GM19467 (cell line): ENCODE results near the gene UBAP1L.
A peak's percentile ranks its signal among the peaks of the same experiment; 100 is the strongest.

Experiments used
- ATAC-seq: cut with Tn5 transposase; IDR thresholded peaks from one replicate; pipeline ENCODE4 v1.9.1; 2021; ENCODE audit warnings: mild to moderate bottlenecking, moderate library complexity; ENCODE audit not compliant: unreplicated experiment

Gene UBAP1L

DNA sequence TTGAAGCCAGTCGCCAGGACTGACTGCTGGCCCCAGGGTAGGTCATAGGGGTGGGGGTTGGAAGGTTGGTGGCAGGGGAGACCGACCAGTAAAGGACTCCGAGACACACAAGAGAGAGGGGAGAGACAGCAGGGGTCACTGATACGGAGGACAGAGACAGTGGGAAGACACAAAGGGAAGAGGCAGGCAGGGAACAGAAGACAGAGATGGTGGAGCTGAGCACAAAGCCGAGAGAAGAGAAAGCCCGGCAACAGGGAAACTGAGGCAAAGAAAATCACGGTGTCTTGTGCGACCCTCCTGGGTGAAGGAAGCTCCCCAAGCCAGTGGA, 47.7 kb downstream of the UBAP1L start:
- no peak for ATAC-seq

DNA sequence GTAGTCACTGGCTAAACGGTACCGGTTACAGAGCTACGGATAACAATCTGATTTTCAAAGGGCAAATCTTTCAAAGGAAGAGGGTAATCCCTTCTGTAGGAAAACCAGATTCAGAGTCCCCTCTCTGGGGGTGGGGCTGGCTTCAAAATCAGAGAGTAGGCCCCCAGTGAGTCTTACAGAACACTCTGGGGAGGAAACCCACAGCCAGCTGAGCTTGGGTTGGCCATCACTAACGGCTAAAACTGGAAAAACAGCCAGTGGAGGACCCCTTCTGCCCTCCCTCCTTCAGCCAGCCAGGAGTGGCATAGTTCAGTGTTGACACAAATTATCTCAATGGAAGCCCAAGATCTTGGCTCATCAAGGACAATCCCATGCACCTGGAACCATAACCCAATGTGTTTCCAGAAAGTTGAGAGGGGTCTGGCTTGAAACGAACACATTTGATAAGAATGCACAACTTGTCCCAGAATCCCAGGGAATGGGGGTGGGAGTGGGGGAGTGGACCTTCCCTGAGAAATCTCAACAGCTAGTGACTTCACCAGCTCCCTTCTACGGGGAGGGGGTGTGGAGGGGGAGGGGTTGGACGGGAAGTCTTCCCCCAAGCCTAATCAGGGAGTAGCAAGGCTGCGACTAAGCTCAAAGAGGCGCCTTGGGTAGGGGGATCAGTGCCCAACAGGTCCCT, 48.2 kb downstream of the UBAP1L start:
- no peak for ATAC-seq

DNA sequence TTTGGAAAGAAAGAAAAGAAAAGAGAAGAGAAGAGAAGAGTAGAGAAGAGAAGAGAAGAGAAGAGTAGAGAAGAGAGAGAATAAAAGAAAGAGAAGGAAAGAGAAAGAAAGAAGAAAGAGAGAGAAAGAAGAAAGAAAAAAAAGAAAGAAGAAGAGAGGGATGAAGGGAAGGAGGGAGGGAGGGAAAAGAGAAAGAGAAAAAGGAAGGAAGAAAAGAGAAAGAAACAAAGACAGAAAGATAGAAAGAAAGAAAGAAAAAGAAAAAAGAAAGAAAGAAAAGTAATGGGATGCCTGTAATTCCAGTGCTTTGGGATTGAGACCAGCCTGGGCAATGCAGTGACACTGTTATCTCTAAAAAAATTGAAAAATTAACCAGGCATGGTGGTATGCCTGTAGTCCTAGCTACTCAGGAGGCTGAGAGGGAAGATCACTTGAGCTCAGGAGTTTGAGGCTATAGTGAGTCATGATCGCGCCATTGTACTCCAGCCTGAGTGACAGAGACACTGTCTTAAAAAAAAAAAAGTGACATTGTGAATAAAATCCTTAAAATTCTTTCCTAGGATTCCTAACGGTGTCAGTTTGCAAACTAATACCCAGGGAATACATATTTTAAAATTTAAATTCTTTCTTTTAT, 48.9 kb downstream of the UBAP1L start:
- no peak for ATAC-seq

DNA sequence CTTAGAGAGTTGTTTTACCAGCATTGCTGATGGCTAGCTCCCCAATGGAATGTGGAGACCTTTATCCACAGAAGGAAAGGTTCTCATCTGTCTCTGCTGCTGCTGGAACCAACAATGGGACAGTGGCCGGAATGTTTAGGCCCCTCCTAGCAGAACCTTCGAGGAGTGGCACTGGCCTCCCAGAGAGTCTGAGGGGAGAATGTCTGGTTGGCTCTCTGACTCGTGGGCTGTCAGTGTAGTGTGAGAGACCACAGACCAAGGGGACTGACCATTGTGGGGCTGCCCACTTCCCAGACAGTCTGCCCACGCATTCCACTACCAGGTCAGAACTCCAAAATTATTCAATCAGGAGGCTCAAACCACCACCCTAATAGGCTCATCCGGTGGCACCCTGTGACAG, 52.3 kb downstream of the UBAP1L start:
- no peak for ATAC-seq

DNA sequence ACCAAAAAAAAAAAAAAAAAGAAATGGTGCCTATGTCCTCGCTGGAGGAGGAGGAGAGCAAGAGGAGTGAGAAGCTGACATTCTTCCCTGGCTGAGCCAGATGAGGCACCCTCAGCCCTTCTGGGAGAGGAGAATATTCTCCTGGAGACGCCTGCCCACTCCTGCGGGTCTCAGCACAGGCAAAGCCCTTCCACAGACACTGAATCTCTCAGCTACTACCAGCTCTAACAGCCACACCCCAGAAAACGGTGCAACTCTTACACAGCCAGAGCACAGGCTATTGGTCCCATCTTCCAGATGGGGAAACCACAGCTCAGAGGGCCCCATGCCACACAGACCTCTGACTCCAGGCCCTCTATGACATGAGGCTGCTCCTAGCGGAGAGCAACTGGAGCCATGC, 52.9 kb downstream of the UBAP1L start:
- ATAC-seq = no peak

- ATAC-seq = no peak
Measured at GRCh38 chr15:65060641-65061397, 54.2 kb downstream of the UBAP1L start.

DNA sequence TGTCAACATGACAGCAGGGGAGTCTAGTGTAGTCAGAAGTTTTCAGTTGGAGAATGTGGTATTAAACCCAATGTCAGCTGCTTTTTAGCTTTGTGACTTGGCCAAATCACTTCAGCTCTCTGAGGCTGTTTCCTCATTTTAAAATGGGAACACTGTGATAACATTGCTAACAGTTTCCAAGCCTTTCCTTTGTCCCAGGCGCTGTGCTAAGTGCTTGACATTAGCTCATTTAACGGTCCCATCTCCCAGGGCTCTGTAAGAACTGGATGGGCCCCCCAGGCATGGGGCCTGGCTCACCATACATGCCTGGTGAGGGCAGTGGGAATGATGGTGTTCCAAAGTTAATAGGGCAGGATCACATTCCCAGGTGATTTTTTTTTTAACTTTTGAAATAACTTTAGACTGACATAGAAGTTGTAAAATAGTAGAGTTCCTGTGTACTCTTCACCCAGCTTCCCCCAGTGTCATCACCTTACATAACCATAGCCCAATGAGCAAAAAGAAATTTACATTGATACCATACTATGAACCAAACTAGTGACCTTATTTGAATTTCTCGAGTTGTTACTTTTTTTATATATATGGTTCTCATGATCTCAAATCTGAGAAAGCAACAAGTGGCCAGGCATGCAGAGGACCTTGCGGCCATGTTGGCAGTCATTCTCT, 54.9 kb downstream of the UBAP1L start:
- no peak for ATAC-seq

DNA sequence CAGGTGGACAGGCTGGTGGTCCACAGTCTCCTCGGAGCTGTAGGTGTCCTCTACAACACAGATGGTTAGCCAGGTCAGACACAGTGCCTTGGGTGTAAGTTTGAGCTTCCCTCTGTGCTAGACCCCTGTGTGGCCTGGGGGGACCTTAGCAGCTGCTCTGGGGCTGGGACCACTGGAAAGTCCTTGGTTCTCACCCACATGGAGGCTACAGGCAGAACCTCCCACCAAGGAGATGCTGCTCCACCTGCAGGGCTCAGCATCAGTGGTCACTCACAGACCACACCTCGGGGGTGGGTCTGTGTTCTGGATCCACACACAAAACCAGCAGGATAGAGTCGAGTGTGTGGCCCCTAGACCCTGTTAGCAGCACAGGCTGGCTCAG, 55.6 kb downstream of the UBAP1L start:
- ATAC-seq = no peak

GRCh38 chr15:65058394-65059368, 56.3 kb downstream of the UBAP1L start:
- ATAC-seq = no peak

- ATAC-seq = no peak
Measured at GRCh38 chr15:65057549-65057940, 57.5 kb downstream of the UBAP1L start.

DNA sequence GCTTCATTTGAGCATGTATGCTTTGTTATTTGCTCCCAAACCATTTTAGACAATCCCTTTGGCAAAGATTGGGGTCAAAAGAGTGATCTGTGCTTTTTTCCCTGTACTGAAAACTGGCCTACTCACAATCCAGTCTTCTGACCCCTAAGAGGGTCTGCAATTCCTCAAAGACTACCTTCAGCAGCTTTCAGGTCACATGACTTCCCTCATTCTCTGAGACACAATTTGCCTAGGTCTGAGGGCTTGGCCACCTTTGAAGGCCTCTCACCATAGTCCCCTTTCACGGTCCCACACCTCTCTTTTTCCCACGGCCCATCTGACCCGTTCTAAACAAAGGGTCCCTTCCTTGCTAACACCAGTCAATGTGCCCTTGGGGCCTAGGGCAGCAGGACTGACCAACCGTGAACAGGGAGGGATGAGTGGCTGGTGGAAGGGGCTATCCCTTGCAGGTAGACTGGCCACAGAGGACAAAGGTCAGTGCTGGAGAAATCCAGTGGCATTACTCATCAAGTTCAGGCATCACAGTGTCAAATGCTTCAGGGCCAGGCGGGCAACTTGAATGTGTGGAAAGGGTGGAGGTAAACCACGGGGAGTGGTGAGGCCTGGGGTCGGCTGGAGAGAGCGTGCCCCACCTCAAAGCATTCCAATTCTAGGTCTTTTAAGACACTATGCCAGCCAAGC, 58.0 kb downstream of the UBAP1L start:
- ATAC-seq = no peak

DNA sequence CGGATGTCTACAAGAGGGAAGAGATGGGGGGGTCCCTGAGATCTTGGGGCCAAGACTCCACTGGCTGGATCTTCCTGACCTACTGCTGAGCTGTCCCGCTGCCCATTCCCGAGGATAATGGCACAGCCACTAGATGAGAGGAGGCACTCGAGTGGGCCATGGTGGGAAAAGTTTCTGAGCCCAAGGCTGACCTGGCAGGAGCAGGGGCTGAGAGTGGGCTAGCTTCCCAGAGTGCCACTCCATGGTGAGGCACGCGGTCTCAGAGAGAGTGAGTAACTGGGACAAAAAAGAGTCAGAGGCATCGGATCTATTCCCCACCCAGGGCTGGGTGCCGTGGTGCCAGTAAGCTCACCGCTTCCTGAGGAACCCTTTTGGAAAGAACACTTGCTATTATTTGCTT, 58.9 kb downstream of the UBAP1L start:
- ATAC-seq = no peak

GRCh38 chr15:65055201-65055870, 59.7 kb downstream of the UBAP1L start:
- ATAC-seq = no peak

DNA sequence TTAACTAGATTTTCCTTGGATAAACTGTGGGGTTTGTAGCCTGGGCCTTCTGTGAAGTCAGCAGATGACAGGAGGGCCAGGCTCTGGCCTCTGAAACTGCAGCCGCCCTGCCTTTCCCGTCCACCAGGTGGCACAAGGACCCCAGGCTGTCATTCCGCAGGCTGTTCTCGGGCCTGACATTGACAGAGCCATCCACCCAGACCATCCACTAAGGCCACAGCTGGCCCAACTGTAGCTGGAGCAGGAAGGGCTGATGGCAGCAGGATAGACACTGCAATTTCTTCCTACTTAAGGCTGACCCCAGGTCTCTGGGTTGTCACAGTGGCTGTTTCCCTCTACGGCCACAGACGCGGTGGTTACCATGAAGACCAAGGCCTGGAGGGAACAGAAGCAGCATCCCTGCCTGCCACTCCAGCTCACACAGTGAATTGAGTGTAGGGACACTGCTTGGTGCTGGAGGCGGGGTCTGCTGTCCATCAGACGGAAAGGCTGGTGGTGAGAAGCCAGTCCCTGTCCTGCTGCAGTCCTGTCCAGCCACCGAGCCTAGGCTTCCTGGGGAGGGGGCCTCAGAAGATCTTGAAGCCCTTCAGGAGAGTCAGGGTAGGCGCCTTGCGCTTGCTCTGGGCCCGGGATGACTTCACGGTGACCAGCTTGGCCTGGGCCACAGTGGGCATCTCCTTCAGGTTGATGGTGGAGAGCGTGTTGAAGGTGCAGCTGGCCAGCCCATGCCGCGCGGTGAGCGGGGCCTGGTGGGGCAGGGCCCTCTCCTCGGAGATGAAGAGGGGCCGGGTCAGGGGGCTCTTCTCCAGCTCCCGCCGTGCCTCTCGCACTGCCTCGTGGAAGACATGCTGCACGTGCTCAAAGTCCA, 60.4 kb downstream of the UBAP1L start:
- no peak for ATAC-seq

- ATAC-seq = no peak
Measured at GRCh38 chr15:65052956-65053355, 62.0 kb downstream of the UBAP1L start.

- no peak for ATAC-seq
Measured at GRCh38 chr15:65051266-65051665, 63.7 kb downstream of the UBAP1L start.

DNA sequence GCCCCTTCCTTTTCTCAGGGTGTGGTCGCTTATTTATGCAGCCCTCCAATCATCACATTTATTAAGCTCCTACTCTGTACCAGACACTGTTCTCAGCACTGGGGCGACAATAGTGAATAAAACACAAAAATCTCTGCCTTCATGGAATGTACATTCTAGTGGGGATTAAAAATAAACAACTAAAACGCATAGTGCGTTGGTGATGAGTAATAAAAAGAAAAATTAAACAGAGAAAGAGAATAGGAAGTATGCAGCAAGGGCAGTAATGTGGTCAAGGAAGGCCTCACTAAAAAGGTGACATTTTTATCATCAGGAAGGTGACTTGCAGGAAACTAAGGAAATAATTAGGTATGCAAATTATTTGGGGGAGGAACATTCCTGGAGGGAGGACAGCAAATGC, 64.7 kb downstream of the UBAP1L start:
- no peak for ATAC-seq

DNA sequence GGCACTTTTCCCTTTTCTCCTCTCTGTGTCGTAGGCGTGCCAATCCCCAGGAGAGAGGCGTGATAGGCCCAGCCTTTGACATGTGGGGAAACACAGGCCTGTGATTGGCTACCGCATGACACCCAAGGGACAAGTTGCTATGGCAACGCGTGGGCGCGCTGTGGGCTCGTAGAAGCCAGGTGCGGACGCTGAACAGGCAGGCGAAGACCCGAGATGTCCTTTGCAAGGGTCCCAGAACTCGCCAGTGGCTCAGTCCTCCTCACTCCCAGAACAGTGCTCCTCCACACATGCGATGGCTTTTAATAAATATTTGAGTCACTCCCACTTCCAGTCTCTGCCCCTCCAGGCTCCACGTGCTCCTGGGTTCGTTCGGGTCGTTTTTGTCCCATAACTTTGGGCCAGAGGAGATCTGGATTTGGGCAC, 65.6 kb downstream of the UBAP1L start:
- ATAC-seq = peak; percentile 86

DNA sequence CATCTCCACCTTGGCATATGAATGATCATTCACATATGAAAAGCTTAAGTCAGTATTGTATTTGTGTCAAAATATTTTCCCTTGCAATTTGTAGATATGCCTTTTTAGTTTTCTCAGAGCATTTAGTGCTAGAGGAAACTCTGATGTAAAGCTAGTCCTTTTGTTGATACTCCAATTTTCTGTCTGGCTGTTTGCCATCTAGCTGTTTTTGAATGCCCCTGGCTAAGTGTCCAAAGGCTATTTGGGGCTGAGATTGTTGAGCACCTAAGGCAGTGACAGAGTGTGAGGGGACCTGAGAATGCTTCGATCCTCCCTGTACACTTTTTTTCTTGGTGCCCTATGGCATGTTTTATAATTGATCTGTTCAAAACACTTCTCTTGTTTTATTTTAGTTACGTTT, 66.8 kb downstream of the UBAP1L start:
- ATAC-seq = no peak
